Measurements from ENCODE around the gene FAM81B. TPM values are rescaled to one million over a fixed set of nuclear protein-coding genes. Genes with fewer than 3 reads are reported as not detected.

Gene FAM81B
- total RNA-seq, 1 donor from 2014 or later = not detected

GRCh38 chr5:95365302-95366095, 25.7 kb upstream of the FAM81B start:
- Histone ChIP-seq H3K4me1 (no peaks in the 10 kb centered on the region), H2AFZ (replicated peaks) (no peak overlapping the region), H3K4me2 (no peak overlapping the region), H3K27me3 (no peaks in the 10 kb centered on the region), H3K4me3 (no peak overlapping the region), H3K9me3 (ENCODE audit: low read depth) (no peaks in the 10 kb centered on the region), H3K36me3 (no peaks in the 10 kb centered on the region), H4K20me1 (ENCODE audit: low read depth) (no peaks in the 10 kb centered on the region), H3F3A (ENCODE audit: low read depth) (no peaks in the 10 kb centered on the region), H3K79me2 (ENCODE audit: low read depth) (no peaks in the 10 kb centered on the region), H3K27ac (no peak overlapping the region), H3K9ac (no peak overlapping the region)
- no peak for TF ChIP-seq EZH2 (IDR thresholded peaks at IDR 0.05)
- TF ChIP-seq EZH2phosphoT487 (IDR thresholded peaks at IDR 0.05) = no peak
- no peak for TF ChIP-seq CTCF (IDR thresholded peaks at IDR 0.05)
- H3K36me3 Mint-ChIP-seq = no peaks in the 10 kb centered on the region
- H3K4me1 Mint-ChIP-seq = no peaks in the 10 kb centered on the region
- H3K27ac Mint-ChIP-seq = peak overlapping the region; percentile 25
- no peak overlapping the region for H3K4me3 Mint-ChIP-seq
- H3K9me3 Mint-ChIP-seq = peaks cover 16% of the 10 kb centered on the region
- no peak for DNase-seq (ENCODE audit: low spot score)
- H3K27me3 Mint-ChIP-seq (ENCODE audit: insufficient read depth, low read depth) = no peaks in the 10 kb centered on the region

DNA sequence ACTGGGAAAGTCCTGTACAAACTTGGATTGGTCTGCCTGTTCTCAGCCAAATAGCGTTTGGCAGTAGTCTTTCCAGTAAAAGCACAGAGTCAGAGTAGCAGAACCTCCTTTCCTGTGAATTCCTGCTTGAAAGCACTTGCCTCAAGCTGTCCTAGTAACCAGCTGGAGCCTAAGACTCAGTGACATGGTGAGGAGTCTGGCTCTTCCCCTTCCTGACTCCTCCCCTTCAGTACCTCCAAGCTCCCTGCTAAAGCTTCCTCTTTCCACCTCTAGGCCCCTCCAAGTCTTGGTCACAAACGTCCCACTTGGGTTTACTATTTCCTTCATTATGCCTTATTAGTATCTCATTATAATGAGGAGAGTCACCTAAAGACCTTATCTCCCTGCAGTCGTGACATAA, 21.4 kb upstream of the FAM81B start:
- H3K27me3 ChIP-seq = no peaks in the 10 kb centered on the region
- H3K27ac ChIP-seq = no peak overlapping the region
- Mint-ChIP-seq H3K27ac (no peak overlapping the region), H3K36me3 (no peaks in the 10 kb centered on the region), H3K4me3 (no peak overlapping the region), H3K4me1 (no peaks in the 10 kb centered on the region), H3K27me3 (ENCODE audit: insufficient read depth, low read depth) (no peaks in the 10 kb centered on the region), H3K9me3 (peaks cover 4% of the 10 kb centered on the region)
- H4K20me1 ChIP-seq (ENCODE audit: low read depth) = no peaks in the 10 kb centered on the region
- TF ChIP-seq EZH2phosphoT487 (IDR thresholded peaks at IDR 0.05) = no peak
- no peaks in the 10 kb centered on the region for H3K4me1 ChIP-seq
- H2AFZ ChIP-seq (replicated peaks) = no peak overlapping the region
- H3K79me2 ChIP-seq (ENCODE audit: low read depth) = no peaks in the 10 kb centered on the region
- no peak overlapping the region for H3K9ac ChIP-seq
- DNase-seq (ENCODE audit: low spot score) = no peak
- no peaks in the 10 kb centered on the region for H3K9me3 ChIP-seq (ENCODE audit: low read depth)
- H3K4me3 ChIP-seq = no peak overlapping the region
- H3F3A ChIP-seq (ENCODE audit: low read depth) = no peaks in the 10 kb centered on the region
- H3K36me3 ChIP-seq = no peaks in the 10 kb centered on the region
- no peak overlapping the region for H3K4me2 ChIP-seq

- H3K4me1 Mint-ChIP-seq = no peaks in the 10 kb centered on the region
- no peak for DNase-seq (ENCODE audit: low spot score)
- Histone ChIP-seq H3F3A (ENCODE audit: low read depth) (no peaks in the 10 kb centered on the region), H4K20me1 (ENCODE audit: low read depth) (no peaks in the 10 kb centered on the region), H3K4me2 (no peak overlapping the region), H3K4me3 (no peak overlapping the region), H3K9ac (no peak overlapping the region), H3K36me3 (no peaks in the 10 kb centered on the region), H3K9me3 (ENCODE audit: low read depth) (no peaks in the 10 kb centered on the region), H3K27ac (no peak overlapping the region), H3K27me3 (no peaks in the 10 kb centered on the region), H2AFZ (replicated peaks) (no peak overlapping the region), H3K79me2 (ENCODE audit: low read depth) (no peaks in the 10 kb centered on the region), H3K4me1 (no peaks in the 10 kb centered on the region)
- H3K9me3 Mint-ChIP-seq = peaks cover 2% of the 10 kb centered on the region
- H3K36me3 Mint-ChIP-seq = no peaks in the 10 kb centered on the region
- no peak for TF ChIP-seq EZH2phosphoT487 (IDR thresholded peaks at IDR 0.05)
- H3K4me3 Mint-ChIP-seq = no peak overlapping the region
- peaks cover 2% of the 10 kb centered on the region for H3K27me3 Mint-ChIP-seq (ENCODE audit: insufficient read depth, low read depth)
- H3K27ac Mint-ChIP-seq = no peak overlapping the region
Measured at GRCh38 chr5:95374061-95374460, 17.1 kb upstream of the FAM81B start.

- Histone ChIP-seq H4K20me1 (ENCODE audit: low read depth) (no peaks in the 10 kb centered on the region), H2AFZ (replicated peaks) (peak overlapping the region; percentile 90), H3K27me3 (no peaks in the 10 kb centered on the region), H3F3A (ENCODE audit: low read depth) (no peaks in the 10 kb centered on the region), H3K9ac (no peak overlapping the region), H3K27ac (no peak overlapping the region), H3K9me3 (ENCODE audit: low read depth) (no peaks in the 10 kb centered on the region), H3K4me3 (no peak overlapping the region), H3K4me1 (no peaks in the 10 kb centered on the region), H3K4me2 (no peak overlapping the region), H3K79me2 (ENCODE audit: low read depth) (no peaks in the 10 kb centered on the region), H3K36me3 (no peaks in the 10 kb centered on the region)
- Mint-ChIP-seq H3K4me3 (no peak overlapping the region), H3K9me3 (peaks cover 9% of the 10 kb centered on the region), H3K36me3 (no peaks in the 10 kb centered on the region), H3K4me1 (no peaks in the 10 kb centered on the region), H3K27ac (no peak overlapping the region), H3K27me3 (ENCODE audit: insufficient read depth, low read depth) (peaks cover 2% of the 10 kb centered on the region)
- no peak for TF ChIP-seq EZH2 (IDR thresholded peaks at IDR 0.05)
- TF ChIP-seq EZH2phosphoT487 (IDR thresholded peaks at IDR 0.05) = no peak
- no peak for TF ChIP-seq CTCF (IDR thresholded peaks at IDR 0.05)
- DNase-seq (ENCODE audit: low spot score) = no peak
Measured at GRCh38 chr5:95375591-95375990, 15.6 kb upstream of the FAM81B start.

Measured in neural progenitor cell (in vitro differentiated cells).